Hindlimb muscle (tissue), 1 donor: ENCODE data around the gene SCEL. TPM values are rescaled to one million over a fixed set of nuclear protein-coding genes. Genes with fewer than 3 reads are reported as not detected.
"Not testable (repeated sequence)": the region's sequence is repeated elsewhere in the genome, so short reads cannot be mapped to it uniquely, and the experiment has no call there.

Experiments
- DNase-seq: peaks from one replicate; pipeline ENCODE4 v3.0.0-alpha.2; 2013
- polyA plus RNA-seq: library from polyadenylated mRNA; unstranded; fragments of 120-200 nt; gene quantifications from one replicate; pipeline ENCODE4 v1.2.1, GENCODE V29; 2013; ENCODE audit not compliant: insufficient read length

SCEL gene
- polyA plus RNA-seq, 1 donor = 0.32 TPM

GRCh38 chr13:77563111-77563510 lies 27.6 kb downstream of the SCEL start:
- DNase-seq = peak; percentile 40

GRCh38 chr13:77565635-77566034 lies 30.1 kb downstream of the SCEL start:
- peak; percentile 26 for DNase-seq

- DNase-seq = no peak
Measured at GRCh38 chr13:77571956-77572355, 36.5 kb downstream of the SCEL start.

- no peak for DNase-seq
Measured at GRCh38 chr13:77574096-77574495, 38.6 kb downstream of the SCEL start.

- DNase-seq = no peak
Measured at GRCh38 chr13:77579959-77580358, 44.5 kb downstream of the SCEL start.

DNA sequence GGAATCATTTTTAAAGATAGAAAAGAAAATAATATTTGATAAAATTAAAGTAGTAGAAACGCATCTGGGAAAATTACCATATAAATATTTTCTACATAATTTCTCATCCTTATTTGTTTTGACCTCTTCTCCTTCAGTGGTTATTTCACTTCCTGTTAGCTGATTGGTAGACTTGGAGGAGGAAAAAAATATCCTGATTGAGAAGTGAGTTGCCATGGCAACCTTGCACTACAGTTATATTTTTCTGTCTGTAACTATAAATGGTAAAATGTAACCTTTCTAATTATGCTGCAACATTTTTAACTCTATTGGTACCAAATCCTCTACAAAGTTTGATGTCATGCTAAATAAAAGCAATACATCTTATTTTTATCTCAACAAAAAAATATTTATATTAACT lies 45.2 kb downstream of the SCEL start:
- DNase-seq = no peak

DNA sequence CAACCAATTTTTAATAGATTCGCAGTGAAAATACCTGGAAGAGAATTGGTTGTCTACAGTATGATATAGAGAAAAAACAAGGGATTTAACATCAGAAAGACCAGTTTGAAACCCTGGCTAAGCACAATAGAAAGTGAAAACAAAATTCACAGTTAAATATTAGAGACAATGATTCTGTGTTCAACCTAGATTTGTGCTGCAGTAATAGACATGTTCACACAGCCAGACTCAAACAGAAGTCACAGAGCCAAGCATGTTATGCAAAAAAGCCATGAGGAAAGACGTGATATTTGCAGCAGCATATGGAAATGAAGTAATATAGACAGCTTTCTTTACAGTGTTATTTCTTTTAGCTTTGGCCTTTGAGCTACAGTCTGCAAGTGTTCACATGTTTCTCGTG lies 48.1 kb downstream of the SCEL start:
- DNase-seq = no peak

GRCh38 chr13:77584106-77584505 lies 48.6 kb downstream of the SCEL start:
- DNase-seq = peak; percentile 12

- DNase-seq = no peak
Measured at GRCh38 chr13:77595166-77595810, 59.8 kb downstream of the SCEL start.

DNA sequence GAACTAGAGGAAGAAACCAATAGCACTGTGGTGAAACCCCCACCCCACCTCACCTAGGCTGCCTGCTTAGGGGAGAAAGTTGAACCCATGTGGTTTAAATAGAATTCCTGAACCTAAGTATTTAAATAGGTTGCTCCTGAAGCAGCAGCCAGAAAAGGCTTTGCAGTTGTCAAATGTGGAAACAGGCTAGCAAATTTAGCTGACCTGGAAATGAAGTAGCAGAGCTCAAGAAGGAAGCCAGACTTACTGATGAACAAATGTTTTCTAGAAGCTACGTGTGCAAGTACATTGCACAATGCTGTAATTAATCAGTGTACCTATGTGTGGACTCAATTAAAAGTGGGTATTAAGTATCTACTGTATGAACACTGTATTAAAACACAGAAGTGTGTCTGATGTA lies 61.3 kb downstream of the SCEL start:
- no peak for DNase-seq

- no peak for DNase-seq
Measured at GRCh38 chr13:77599351-77599750, 63.8 kb downstream of the SCEL start.

GRCh38 chr13:77600701-77601100 lies 65.2 kb downstream of the SCEL start:
- DNase-seq = no peak

DNA sequence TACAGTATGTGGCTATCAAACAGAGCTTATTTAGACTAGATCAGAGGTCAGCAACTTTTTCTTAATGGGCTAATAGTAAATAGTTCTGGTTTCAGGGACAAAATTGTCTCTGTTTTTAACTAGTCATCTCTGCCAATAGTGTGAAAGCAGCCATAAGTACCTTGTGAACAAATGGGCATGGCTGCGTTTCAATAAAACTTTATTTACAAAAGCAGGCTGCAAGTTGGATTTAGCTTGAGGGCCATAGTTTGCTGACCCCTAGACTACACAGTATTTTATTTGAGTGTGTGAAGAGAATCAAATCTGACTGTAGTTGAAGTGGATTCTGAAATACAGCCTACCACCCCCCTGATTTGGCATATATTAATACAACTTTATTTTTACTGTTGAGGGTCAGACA lies 75.6 kb downstream of the SCEL start:
- DNase-seq = no peak

DNA sequence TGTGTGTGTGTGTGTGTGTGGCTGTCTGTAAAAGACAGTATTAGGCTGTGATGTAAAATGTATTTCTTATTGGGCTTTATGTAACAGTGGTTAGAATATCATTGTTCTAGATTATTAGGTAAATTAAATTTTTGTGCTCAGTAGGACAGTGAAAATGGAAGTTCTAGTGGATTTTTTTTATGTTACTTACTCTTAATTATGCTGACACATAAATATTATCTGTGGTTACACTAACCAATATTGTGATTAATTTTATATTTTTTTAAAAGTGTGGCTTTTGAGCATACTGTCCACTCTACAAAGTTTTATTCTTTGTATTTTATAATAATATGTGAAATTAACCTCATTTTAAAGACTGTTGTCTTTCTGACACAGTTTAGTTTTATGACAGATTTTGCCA lies 80.5 kb downstream of the SCEL start:
- no peak for DNase-seq

GRCh38 chr13:77619655-77620054 lies 84.1 kb downstream of the SCEL start:
- DNase-seq = no peak

DNA sequence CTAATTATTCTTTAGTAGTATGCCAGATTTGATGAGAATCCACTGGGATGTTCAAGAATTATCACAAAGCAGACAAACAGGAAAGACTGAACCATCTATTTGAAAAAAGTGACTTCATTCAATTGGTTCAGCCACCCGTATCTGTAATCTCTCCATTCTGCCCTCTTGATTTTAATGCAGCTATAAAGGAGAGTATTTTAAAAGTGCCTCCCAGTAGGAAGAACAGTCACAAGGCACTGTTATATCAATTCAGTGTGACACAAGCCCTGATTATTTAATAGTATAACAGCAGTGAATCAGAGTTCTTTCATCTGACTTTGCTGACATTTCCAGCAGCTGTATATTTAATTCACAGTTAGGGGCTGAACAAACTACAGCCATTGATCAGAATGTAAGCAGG lies 84.6 kb downstream of the SCEL start:
- DNase-seq = no peak

GRCh38 chr13:77623806-77624205 lies 88.3 kb downstream of the SCEL start:
- no peak for DNase-seq

GRCh38 chr13:77628170-77628569 lies 92.7 kb downstream of the SCEL start:
- DNase-seq = no peak

DNA sequence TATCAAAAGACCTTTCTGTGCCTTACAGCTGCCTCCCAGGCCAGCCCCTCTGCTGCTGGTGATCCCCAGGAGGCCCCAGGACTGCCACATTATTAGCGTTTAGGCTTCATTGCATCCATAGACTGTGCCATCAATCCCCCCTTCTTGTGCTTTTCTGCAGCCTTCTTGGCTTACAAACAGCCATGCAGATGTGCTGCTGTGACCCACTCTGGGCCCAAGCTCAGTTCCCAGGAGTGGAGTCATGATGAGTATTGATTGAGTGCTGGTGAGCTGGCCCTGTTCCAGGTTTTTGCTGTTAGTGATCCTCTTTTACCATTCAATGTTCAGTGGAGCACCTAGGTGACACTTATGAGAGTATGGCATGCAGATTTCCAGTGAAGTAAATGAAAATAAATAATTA lies 102.1 kb downstream of the SCEL start:
- DNase-seq = no peak

GRCh38 chr13:77650409-77650808 lies 114.9 kb downstream of the SCEL start:
- DNase-seq = no peak

DNA sequence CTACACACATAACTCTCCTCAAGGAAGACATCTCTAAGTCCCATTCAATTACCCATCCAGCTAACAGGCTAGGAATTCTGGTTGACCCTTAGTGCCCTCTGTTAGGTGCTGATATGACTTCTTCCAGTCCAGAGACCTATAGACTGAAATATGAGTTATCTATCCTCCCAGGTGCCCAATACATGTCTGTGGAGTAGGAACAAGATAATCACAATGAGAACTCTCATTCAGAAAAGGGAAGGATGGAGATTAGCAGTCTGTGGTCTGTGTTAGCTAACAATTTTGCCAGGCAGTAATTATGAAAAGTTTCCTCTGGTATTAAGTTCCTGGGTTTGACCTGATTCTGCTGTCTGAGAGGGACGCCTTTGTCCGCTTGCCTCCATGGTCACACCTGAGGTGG lies 117.8 kb downstream of the SCEL start:
- DNase-seq = no peak

DNA sequence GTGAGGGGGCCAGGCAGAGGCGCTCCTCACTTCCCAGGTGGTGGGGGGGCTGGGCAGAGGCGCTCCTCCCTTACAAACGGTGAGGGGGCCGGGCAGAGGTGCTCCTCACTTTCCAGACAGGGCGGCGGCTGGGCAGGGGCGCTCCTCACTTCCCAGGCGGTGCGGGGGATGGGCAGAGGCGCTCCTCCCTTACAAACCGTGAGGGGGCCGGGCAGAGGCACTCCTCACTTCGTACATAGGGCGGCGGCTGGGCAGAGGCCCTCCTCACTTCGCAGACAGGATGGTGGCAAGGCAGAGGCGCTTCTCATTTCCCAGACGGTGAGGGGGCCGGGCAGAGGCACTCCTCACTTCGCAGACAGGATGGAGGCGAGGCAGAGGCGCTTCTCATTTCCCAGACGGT lies 124.5 kb downstream of the SCEL start:
- not testable (repeated sequence) for DNase-seq

DNA sequence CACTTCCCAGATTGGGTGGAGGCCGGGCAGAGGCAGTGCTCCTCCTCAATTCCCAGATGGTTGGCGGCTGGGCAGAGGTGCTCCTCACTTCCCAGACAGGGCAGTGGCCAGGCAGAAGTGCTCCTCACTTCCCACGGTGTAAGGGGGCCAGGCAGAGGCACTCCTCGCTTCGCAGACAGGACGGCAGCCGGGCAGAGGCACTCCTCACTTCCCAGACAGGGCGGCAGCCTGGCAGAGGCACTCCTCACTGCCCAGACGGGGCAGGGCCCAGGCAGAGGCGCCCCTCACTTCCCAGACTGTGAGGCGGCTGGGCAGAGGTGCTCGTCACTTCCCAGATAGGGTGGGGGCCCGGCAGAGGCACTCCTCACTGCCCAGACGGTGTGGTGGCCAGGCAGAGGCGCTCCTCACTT lies 125.3 kb downstream of the SCEL start:
- no peak for DNase-seq

DNA sequence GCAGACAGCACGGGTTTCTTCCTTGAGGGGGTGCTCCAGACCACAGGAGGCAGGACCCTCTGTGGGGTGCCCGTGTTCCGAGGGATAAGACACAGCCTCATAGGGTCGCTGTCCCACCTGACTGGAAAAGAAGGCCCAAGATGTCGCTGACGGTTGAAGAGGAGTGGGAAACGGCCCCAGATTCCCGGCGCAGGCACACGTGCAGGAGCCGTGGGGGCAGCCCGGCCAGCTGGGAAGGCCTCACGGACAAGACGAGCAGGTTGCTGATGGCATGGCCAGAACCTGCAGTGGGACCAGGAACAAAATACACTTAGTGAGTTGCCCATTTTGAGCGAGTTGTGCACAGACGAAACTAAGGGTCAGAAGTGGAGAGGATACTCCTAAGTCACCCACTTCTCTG lies 126.8 kb downstream of the SCEL start:
- not testable (repeated sequence) for DNase-seq

- DNase-seq = not testable (repeated sequence)
Measured at GRCh38 chr13:77662831-77663230, 127.3 kb downstream of the SCEL start.
